GM21423 (cell line): Measurements from ENCODE around the gene MRFAP1L1.
"Not testable (repeated sequence)": the region's sequence is repeated elsewhere in the genome, so short reads cannot be mapped to it uniquely, and the experiment has no call there.

Source experiments
- ATAC-seq: cut with Tn5 transposase; IDR thresholded peaks from one replicate; pipeline ENCODE4 v1.9.1; 2021; ENCODE audit warnings: mild to moderate bottlenecking, moderate library complexity; ENCODE audit not compliant: unreplicated experiment

The MRFAP1L1 gene

GRCh38 chr4:6692379-6692778 is 17.3 kb downstream of the MRFAP1L1 start:
- ATAC-seq, result no peak

GRCh38 chr4:6689506-6689960 is 20.1 kb downstream of the MRFAP1L1 start:
- no peak for ATAC-seq

- ATAC-seq, result peak; percentile 79
Observed at GRCh38 chr4:6688879-6689505, 20.7 kb downstream of the MRFAP1L1 start.

GRCh38 chr4:6687947-6688878 is 21.5 kb downstream of the MRFAP1L1 start:
- ATAC-seq, result no peak

GRCh38 chr4:6686104-6686787 is 23.4 kb downstream of the MRFAP1L1 start:
- ATAC-seq, result no peak

GRCh38 chr4:6684656-6685055 is 25.0 kb downstream of the MRFAP1L1 start:
- no peak for ATAC-seq

GRCh38 chr4:6682862-6683590 is 26.6 kb downstream of the MRFAP1L1 start:
- no peak for ATAC-seq

GRCh38 chr4:6681191-6681590 is 28.5 kb downstream of the MRFAP1L1 start:
- no peak for ATAC-seq

GRCh38 chr4:6680372-6681034 is 29.2 kb downstream of the MRFAP1L1 start:
- no peak for ATAC-seq

- ATAC-seq, result no peak
Observed at GRCh38 chr4:6676722-6677558, 32.7 kb downstream of the MRFAP1L1 start.

GRCh38 chr4:6674500-6675149 is 35.0 kb downstream of the MRFAP1L1 start:
- ATAC-seq, result peak; percentile 39

GRCh38 chr4:6673660-6674499 is 35.8 kb downstream of the MRFAP1L1 start:
- ATAC-seq, result peak; percentile 82

GRCh38 chr4:6673191-6673659 is 36.4 kb downstream of the MRFAP1L1 start:
- ATAC-seq, result not testable (repeated sequence)

GRCh38 chr4:6672541-6673190 is 37.0 kb downstream of the MRFAP1L1 start:
- ATAC-seq, result not testable (repeated sequence)

GRCh38 chr4:6672131-6672530 is 37.5 kb downstream of the MRFAP1L1 start:
- no peak for ATAC-seq

- no peak for ATAC-seq
Observed at GRCh38 chr4:6671648-6672047, 38.0 kb downstream of the MRFAP1L1 start.

GRCh38 chr4:6668391-6668790 is 41.3 kb downstream of the MRFAP1L1 start:
- no peak for ATAC-seq
